NT2/D1 (cell line): Measurements from ENCODE around the gene NFYC.

Source experiments
- DNase-seq: peaks from one replicate; pipeline ENCODE4 v3.0.0-alpha.2; 2011; ENCODE audit warnings: low read depth, low spot score
- H3K27me3 ChIP-seq: 2 replicates; pipeline ENCODE4 v1.6.0; 2011; ENCODE audit warnings: mild to moderate bottlenecking; ENCODE audit not compliant: insufficient read length, insufficient read depth
- H3K36me3 ChIP-seq: 2 replicates; pipeline ENCODE4 v1.6.1; 2011; ENCODE audit warnings: mild to moderate bottlenecking, low read length, mixed read lengths; ENCODE audit not compliant: insufficient read depth, insufficient read length
- H3K4me1 ChIP-seq: 2 replicates; pipeline ENCODE4 v1.5.1; 2011; ENCODE audit not compliant: insufficient read depth, insufficient read length
- H3K4me3 ChIP-seq: 2 replicates; pipeline ENCODE4 v1.5.1; 2011; ENCODE audit warnings: low read depth; ENCODE audit not compliant: insufficient read length
- H3K9ac ChIP-seq: 2 replicates; pipeline ENCODE4 v1.6.0; 2011; ENCODE audit warnings: low read depth; ENCODE audit not compliant: insufficient read length
- H3K9me3 ChIP-seq: 2 replicates; pipeline ENCODE4 v1.5.1; 2011; ENCODE audit warnings: mild to moderate bottlenecking, low read length; ENCODE audit not compliant: insufficient read depth
- SUZ12 ChIP-seq: IDR thresholded peaks from 2 replicates; pipeline ENCODE4 v1.6.1; 2011; ENCODE audit not compliant: insufficient read length, insufficient read depth; ENCODE audit errors: extremely low read depth
- YY1 ChIP-seq: IDR thresholded peaks from 2 replicates; pipeline ENCODE4 v1.6.1; 2011; ENCODE audit not compliant: insufficient read length, insufficient read depth
- ZNF274 ChIP-seq: IDR thresholded peaks from 2 replicates; pipeline ENCODE4 v1.6.1; 2011; ENCODE audit warnings: mild to moderate bottlenecking, low read depth, low read length

Gene NFYC

DNA sequence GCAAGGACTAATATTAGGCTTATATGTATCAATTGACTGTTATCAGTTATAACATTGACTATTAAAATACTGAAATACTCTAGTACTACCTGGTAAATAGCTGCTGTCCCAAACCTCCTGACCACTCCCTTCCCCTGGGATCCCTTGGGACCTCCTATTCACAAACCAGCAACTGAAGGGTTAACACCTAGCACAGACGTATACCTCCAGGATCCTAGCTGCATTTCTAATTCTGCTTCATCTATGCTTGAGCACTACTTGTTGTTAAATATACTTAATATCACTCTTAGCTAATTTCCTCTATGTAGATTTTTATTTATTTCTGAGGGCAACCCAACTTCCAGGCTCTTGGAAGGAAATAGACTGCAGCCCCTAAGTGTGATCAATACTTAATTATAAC is 1.8 kb upstream of the NFYC start:
- Histone ChIP-seq H3K9me3 (no peaks in the 10 kb centered on the region; the same call in 1 of the 2 replicates), H3K36me3 (peaks cover 33% of the 10 kb centered on the region), H3K4me1 (no peaks in the 10 kb centered on the region), H3K27me3 (no peaks in the 10 kb centered on the region), H3K4me3 (no peak overlapping the region), H3K9ac (no peak overlapping the region)
- no peak for DNase-seq
- no peak for TF ChIP-seq YY1
- no peak for TF ChIP-seq ZNF274
- TF ChIP-seq SUZ12 = no peak

DNA sequence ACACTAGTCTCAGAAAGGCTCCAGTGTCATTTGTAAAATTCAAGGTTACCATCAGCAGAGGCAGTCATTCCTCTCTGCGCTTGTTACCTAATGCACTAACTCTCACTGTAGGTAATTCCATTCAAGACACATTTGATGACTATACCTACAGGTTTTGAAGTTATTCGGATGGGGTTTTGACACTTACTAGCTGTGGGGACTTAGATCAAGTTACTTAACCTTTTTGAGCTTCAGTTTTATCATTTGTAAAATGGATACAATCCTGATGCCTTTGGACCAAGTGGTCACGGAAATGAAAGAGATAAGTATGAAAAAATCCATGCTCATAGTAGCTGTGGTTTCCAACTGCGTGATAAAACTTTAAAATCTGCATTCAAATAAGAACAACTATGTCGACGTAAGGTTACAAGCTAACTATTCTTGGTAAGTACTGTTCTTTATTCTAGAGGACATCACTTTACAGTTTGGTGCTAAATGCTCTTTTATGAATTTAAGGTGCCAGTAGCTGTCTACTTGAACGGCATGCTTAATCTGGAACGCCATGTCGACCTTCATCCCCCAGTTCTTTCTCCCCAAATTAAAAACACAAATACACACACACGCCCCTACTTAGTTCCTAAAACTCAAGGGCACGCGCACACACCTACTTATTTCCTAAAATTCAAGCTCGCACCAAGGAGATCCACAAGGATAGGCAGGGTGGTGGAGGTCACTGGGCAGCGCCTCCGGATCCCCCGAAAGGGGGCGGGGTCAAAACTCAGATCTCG is 550 bp upstream of the NFYC start:
- Histone ChIP-seq H3K9me3 (no peaks in the 10 kb centered on the region), H3K4me1 (no peaks in the 10 kb centered on the region), H3K4me3 (peak overlapping the region; percentile 83), H3K27me3 (no peaks in the 10 kb centered on the region), H3K36me3 (peaks cover 32% of the 10 kb centered on the region), H3K9ac (peak overlapping the region; percentile 81)
- DNase-seq = no peak
- TF ChIP-seq YY1 (no peak), SUZ12 (no peak), ZNF274 (no peak)

DNA sequence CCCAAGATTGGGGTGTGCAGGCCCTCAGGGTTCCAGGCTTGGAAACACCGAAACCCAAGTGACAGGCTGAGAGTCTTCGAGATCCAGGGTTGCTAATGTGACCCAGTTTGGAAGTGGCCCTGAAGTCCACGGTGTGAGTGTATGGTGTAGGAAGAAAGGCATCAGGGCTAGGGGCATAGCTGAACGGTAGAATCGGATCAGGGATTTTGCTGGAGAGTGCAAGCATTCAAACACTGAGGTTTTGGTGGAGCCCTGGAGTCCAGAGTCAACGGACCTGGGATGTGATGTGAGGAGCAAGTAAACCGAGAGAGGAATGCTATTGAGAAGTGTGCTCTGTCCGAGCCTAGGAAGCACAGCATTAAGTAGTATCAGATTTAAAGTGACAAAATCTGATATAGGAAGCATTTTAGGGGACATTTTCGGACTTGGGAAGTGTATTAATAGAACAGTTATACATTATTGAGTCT is 958 bp downstream of the NFYC start:
- Histone ChIP-seq H3K4me1 (peaks cover 3% of the 10 kb centered on the region), H3K9ac (peak overlapping the region; percentile 96), H3K9me3 (no peaks in the 10 kb centered on the region), H3K27me3 (no peaks in the 10 kb centered on the region), H3K4me3 (peak overlapping the region; percentile 83), H3K36me3 (peaks cover 23% of the 10 kb centered on the region)
- TF ChIP-seq YY1 (no peak), ZNF274 (no peak), SUZ12 (no peak)
- DNase-seq = no peak

GRCh38 chr1:40693425-40693824 is 1.9 kb downstream of the NFYC start:
- Histone ChIP-seq H3K9ac (no peak overlapping the region), H3K4me1 (peaks cover 3% of the 10 kb centered on the region), H3K27me3 (no peaks in the 10 kb centered on the region), H3K4me3 (no peak overlapping the region), H3K9me3 (no peaks in the 10 kb centered on the region), H3K36me3 (peaks cover 22% of the 10 kb centered on the region)
- TF ChIP-seq YY1 (no peak), SUZ12 (no peak), ZNF274 (no peak)
- no peak for DNase-seq

- TF ChIP-seq YY1 (no peak), SUZ12 (no peak), ZNF274 (no peak)
- no peaks in the 10 kb centered on the region for H3K27me3 ChIP-seq
- no peak overlapping the region for H3K9ac ChIP-seq
- DNase-seq = no peak
- no peaks in the 10 kb centered on the region for H3K9me3 ChIP-seq
- peaks cover 3% of the 10 kb centered on the region for H3K4me1 ChIP-seq
- H3K36me3 ChIP-seq = peaks cover 15% of the 10 kb centered on the region
- H3K4me3 ChIP-seq = no peak overlapping the region
Observed at GRCh38 chr1:40694353-40694874, 2.9 kb downstream of the NFYC start.

GRCh38 chr1:40696294-40696693 is 4.8 kb downstream of the NFYC start:
- no peaks in the 10 kb centered on the region for H3K9me3 ChIP-seq
- H3K27me3 ChIP-seq = no peaks in the 10 kb centered on the region
- peaks cover 4% of the 10 kb centered on the region for H3K36me3 ChIP-seq
- TF ChIP-seq SUZ12 (no peak), ZNF274 (no peak), YY1 (no peak)
- H3K4me3 ChIP-seq = no peak overlapping the region
- DNase-seq = no peak
- peaks cover 3% of the 10 kb centered on the region for H3K4me1 ChIP-seq
- no peak overlapping the region for H3K9ac ChIP-seq

- Histone ChIP-seq H3K4me1 (peaks cover 3% of the 10 kb centered on the region), H3K4me3 (no peak overlapping the region), H3K9ac (no peak overlapping the region), H3K27me3 (no peaks in the 10 kb centered on the region), H3K36me3 (peaks cover 4% of the 10 kb centered on the region), H3K9me3 (no peaks in the 10 kb centered on the region)
- no peak for DNase-seq
- no peak for TF ChIP-seq SUZ12
- TF ChIP-seq YY1 = no peak
- no peak for TF ChIP-seq ZNF274
Observed at GRCh38 chr1:40697436-40697835, 5.9 kb downstream of the NFYC start.
